Large intestine (tissue), 12 donors: ENCODE results near the gene KBTBD13. TPM values are rescaled to one million over a fixed set of nuclear protein-coding genes. Genes with fewer than 3 reads are reported as not detected.
A peak's percentile ranks its signal among the peaks of the same experiment; 100 is the strongest.

Experiments used
- DNase-seq, 2 donors: peaks; one replicate each; pipeline versions ENCODE4 v3.0.0 to v3.0.0-alpha.2; 2013
- H3K27ac ChIP-seq: one replicate; pipeline ENCODE4 v1.5.1; 2013; ENCODE audit warnings: low read length
- H3K27me3 ChIP-seq: 2 replicates; pipeline ENCODE4 v1.6.1; 2013; ENCODE audit warnings: low read length; ENCODE audit not compliant: control insufficient read depth, insufficient read depth
- H3K36me3 ChIP-seq: 2 replicates; pipeline ENCODE4 v1.6.1; 2013; ENCODE audit warnings: low read length; ENCODE audit not compliant: control insufficient read depth, insufficient read depth
- H3K4me1 ChIP-seq: one replicate; pipeline ENCODE4 v1.6.1; 2013; ENCODE audit warnings: low read length; ENCODE audit not compliant: control insufficient read depth, insufficient read depth
- H3K4me3 ChIP-seq: one replicate; pipeline ENCODE4 v1.5.1; 2013; ENCODE audit warnings: low read length
- H3K9me3 ChIP-seq: one replicate; pipeline ENCODE4 v1.6.1; 2013; ENCODE audit warnings: mild to moderate bottlenecking, low read depth, low read length, moderate library complexity; ENCODE audit not compliant: control insufficient read depth
- WGBS: methylation state at CpG from one replicate; pipeline ENCODE4 v1.1.5; 2013; ENCODE audit warnings: low lambda C conversion rate; ENCODE audit not compliant: insufficient coverage; 5-methylcytosine and 5-hydroxymethylcytosine counted together
- long read RNA-seq, 11 donors: transcript quantifications; one replicate each; lab custom pipeline, GENCODE V29; 2026
- polyA plus RNA-seq: library from polyadenylated mRNA; unstranded; fragments of 120-200 nt; gene quantifications from one replicate; pipeline ENCODE4 v1.2.1, GENCODE V29; 2013

Gene KBTBD13
- 0.04 TPM for polyA plus RNA-seq
- long read RNA-seq, donor 1: 0 reads
- long read RNA-seq, donor 2: 0 reads
- long read RNA-seq, donor 3: 0 reads
- long read RNA-seq, donor 4: 0 reads
- long read RNA-seq, donor 5: 0 reads
- long read RNA-seq, donor 6: 0 reads
- long read RNA-seq, donor 7: 0 reads
- long read RNA-seq, donor 8: 0 reads
- long read RNA-seq, donor 9: 0 reads
- long read RNA-seq, donor 10: 0 reads
- long read RNA-seq, donor 11: 0 reads

GRCh38 chr15:65076486-65077290 lies at the start of gene KBTBD13:
TSS of gene KBTBD13 (plus strand) at chr15:65076746. CDS start at chr15:65076816, 70 bp downstream.
- no peaks in the 10 kb centered on the region for H3K36me3 ChIP-seq
- no peak within 1 kb of the TSS for H3K27ac ChIP-seq
- no peak for DNase-seq
- peaks cover 17% of the 10 kb centered on the region for H3K27me3 ChIP-seq
- peaks cover 15% of the 10 kb centered on the region for H3K9me3 ChIP-seq
- no CpG with 5 or more reads among the region's 73 CpGs for WGBS
- no peak within 1 kb of the TSS for H3K4me3 ChIP-seq
- peaks cover 8% of the 10 kb centered on the region for H3K4me1 ChIP-seq

GRCh38 chr15:65026756-65027155 lies 49.8 kb upstream of the KBTBD13 start:
- H3K4me3 ChIP-seq: no peak overlapping the region
- no peak for DNase-seq
- no peaks in the 10 kb centered on the region for H3K27me3 ChIP-seq
- H3K9me3 ChIP-seq: no peaks in the 10 kb centered on the region
- WGBS: 100% methylated on average over 3 of the region's 6 CpGs
- H3K36me3 ChIP-seq: peaks cover 23% of the 10 kb centered on the region
- H3K4me1 ChIP-seq: peaks cover 6% of the 10 kb centered on the region
- H3K27ac ChIP-seq: no peak overlapping the region

DNA sequence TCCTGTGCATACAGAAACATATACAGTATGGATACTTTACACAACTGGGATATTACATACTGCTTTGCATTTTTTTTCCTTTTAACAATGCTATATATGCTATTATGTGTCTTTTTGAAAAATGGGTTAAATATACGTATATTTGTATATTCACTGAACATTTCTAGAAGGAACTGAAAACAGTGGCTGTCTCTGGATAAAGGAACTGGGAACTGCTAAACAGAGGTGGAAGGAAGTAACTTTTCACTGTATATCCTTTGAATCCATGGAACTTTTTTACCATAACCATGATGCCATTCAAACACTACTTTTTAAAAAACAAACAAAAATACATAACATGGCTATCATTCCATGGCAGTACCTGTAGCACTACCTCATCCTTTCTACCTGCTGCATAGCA lies 49.0 kb upstream of the KBTBD13 start:
- H3K4me3 ChIP-seq: no peak overlapping the region
- WGBS: 100% methylated on average over 1 of the region's 1 CpG
- DNase-seq: no peak
- H3K4me1 ChIP-seq: peaks cover 7% of the 10 kb centered on the region
- H3K27me3 ChIP-seq: no peaks in the 10 kb centered on the region
- H3K36me3 ChIP-seq: peaks cover 23% of the 10 kb centered on the region
- no peaks in the 10 kb centered on the region for H3K9me3 ChIP-seq
- H3K27ac ChIP-seq: no peak overlapping the region

DNA sequence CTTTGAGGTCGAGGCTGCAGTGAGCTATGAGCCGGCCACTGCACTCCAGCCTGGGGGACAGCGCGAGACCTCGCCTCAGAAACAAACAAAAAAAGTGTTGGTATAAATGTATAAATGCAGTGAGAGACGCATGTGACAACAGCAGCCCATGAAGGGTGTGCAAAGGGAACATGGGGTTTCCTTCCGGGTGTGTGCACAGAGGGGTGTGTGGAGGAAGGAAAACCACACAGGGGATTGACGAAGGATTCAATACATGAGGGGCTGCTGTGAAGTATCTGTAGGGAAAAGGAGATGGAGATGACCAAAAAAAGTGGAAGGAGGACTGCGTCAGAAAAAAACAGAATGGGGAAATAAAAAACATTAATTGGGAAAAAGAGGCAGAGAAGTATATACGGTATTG lies 48.2 kb upstream of the KBTBD13 start:
- Histone ChIP-seq H3K36me3 (peaks cover 21% of the 10 kb centered on the region), H3K9me3 (no peaks in the 10 kb centered on the region), H3K27me3 (no peaks in the 10 kb centered on the region), H3K4me1 (peaks cover 14% of the 10 kb centered on the region), H3K27ac (no peak overlapping the region), H3K4me3 (peak overlapping the region; percentile 89)
- WGBS: 23% methylated on average over 3 of the region's 10 CpGs
- DNase-seq: peak in 1 of 2 donors; percentile 32

GRCh38 chr15:65028921-65029735 lies 47.4 kb upstream of the KBTBD13 start, which contains the start of gene MTFMT:
TSS of gene MTFMT (minus strand) at chr15:65029639. CDS start at chr15:65029613, 26 bp downstream.
- peak; percentile 77 to 83 for DNase-seq
- H3K27ac ChIP-seq: peak within 1 kb of the TSS; percentile 37
- WGBS: no CpG with 5 or more reads among the region's 73 CpGs

DNA sequence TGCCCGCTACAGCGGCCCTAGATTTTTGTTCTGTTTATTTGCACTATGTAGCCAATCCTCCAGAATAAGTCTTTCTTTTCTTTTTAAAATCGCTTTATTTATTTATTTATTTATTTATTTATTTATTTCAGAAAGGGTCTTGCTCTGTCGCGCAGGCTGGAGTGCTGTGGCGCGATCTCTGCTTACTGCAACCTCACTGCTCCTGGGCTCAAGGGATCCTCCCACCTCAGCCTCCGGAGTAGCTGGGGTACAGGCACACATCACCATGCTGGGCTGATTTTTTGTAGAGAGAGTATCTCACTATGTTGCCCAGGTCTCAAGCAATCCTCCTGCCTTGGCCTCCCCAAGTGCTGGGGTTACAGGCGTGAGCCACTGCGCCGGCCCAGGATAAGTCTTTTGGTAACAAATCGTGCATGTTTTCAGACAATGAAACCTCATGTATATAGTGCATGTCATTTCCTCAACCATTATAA lies 46.8 kb upstream of the KBTBD13 start:
- DNase-seq: no peak
- WGBS: no CpG with 5 or more reads among the region's 12 CpGs
- Histone ChIP-seq H3K4me1 (peaks cover 26% of the 10 kb centered on the region), H3K36me3 (peaks cover 16% of the 10 kb centered on the region), H3K27ac (no peak overlapping the region), H3K4me3 (no peak overlapping the region), H3K9me3 (no peaks in the 10 kb centered on the region), H3K27me3 (no peaks in the 10 kb centered on the region)

More at GRCh38 chr15:65028921-65029735, 47.4 kb upstream of the KBTBD13 start, which contains the start of gene MTFMT:
- Histone ChIP-seq H3K4me3 (peak within 1 kb of the TSS; percentile 89), H3K9me3 (no peaks in the 10 kb centered on the region), H3K27me3 (no peaks in the 10 kb centered on the region), H3K36me3 (peaks cover 21% of the 10 kb centered on the region), H3K4me1 (peaks cover 20% of the 10 kb centered on the region)

- H3K4me1 ChIP-seq: peaks cover 43% of the 10 kb centered on the region
- H3K27ac ChIP-seq: peak overlapping the region; percentile 31
- no CpG with 5 or more reads among the region's 13 CpGs for WGBS
- no peaks in the 10 kb centered on the region for H3K27me3 ChIP-seq
- peak; percentile 76 to 80 for DNase-seq
- H3K9me3 ChIP-seq: no peaks in the 10 kb centered on the region
- H3K4me3 ChIP-seq: no peak overlapping the region
- H3K36me3 ChIP-seq: no peaks in the 10 kb centered on the region
Observed at GRCh38 chr15:65032801-65033537, 43.6 kb upstream of the KBTBD13 start.

DNA sequence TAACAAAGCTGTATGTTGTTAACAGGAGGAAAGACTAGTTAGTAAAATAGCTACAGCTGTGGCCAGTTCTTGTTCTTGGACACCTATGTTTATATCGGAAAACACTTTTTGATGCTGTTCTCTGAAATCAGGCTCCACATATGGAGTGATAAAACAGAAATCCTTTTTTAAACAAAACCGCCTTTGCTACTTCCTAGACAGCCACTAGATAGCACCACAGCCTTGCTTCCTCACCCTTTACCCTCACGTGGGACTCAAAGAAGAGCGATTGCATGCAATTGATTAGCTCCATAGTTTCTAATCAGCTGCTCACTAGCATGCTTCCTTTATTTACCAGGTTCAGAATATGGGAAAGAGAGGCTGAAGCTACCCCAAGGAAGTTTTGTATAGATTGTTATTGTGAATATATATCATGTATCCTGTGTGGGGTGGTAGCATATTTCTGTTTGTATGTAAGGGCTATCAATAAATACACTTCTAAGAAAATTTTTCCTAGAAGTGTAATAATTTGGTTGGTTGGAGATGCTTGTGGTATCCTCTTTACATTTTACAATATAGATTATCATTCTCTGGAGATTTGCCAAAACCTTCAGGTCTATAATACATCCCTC lies 42.8 kb upstream of the KBTBD13 start:
- DNase-seq: peak in 1 of 2 donors; percentile 64
- Histone ChIP-seq H3K27me3 (no peaks in the 10 kb centered on the region), H3K36me3 (no peaks in the 10 kb centered on the region), H3K4me3 (no peak overlapping the region), H3K9me3 (no peaks in the 10 kb centered on the region), H3K4me1 (peaks cover 40% of the 10 kb centered on the region), H3K27ac (peak overlapping the region; percentile 31)
- 0% methylated on average over 1 of the region's 4 CpGs for WGBS

DNA sequence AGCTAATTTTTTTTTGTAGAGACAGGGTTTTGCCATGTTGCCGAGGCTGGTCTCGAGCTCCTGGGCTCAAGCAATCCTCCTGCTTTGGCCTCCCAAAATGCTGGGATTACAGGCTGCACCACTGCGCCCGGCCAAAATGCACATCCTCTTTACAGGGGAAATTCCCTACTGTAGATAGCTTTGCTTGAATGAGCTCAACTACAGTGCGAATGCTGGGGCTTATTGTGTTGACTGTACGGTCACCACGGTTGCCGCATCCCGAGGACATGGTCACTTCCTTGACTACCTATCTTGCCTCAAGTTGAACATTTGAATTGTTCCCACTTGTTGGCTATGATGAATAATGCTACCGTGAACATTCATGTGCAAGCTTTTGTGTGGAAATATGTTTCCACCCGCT lies 41.8 kb upstream of the KBTBD13 start:
- no peaks in the 10 kb centered on the region for H3K9me3 ChIP-seq
- peaks cover 46% of the 10 kb centered on the region for H3K4me1 ChIP-seq
- H3K27ac ChIP-seq: no peak overlapping the region
- no peaks in the 10 kb centered on the region for H3K27me3 ChIP-seq
- no CpG with 5 or more reads among the region's 11 CpGs for WGBS
- no peaks in the 10 kb centered on the region for H3K36me3 ChIP-seq
- H3K4me3 ChIP-seq: no peak overlapping the region
- no peak for DNase-seq
